ENCODE data around the gene OR4C5.
"Not testable (repeated sequence)": the region's sequence is repeated elsewhere in the genome, so short reads cannot be mapped to it uniquely, and the experiment has no call there.

The OR4C5 gene

GRCh38 chr11:48366365-48366764 lies at the start of gene OR4C5:
OR4C5 (minus strand) TSS chr11:48366465; CDS start chr11:48366465, 0 bp downstream.
- no peak for DNase-seq

GRCh38 chr11:48384670-48385069 lies 18.4 kb upstream of the OR4C5 start:
- no peak for DNase-seq

- not testable (repeated sequence) for DNase-seq
These were observed 17.9 kb upstream of the OR4C5 start for GRCh38 chr11:48384151-48384550.

GRCh38 chr11:48361289-48361688 lies 5.0 kb downstream of the OR4C5 start:
- not testable (repeated sequence) for DNase-seq

GRCh38 chr11:48354677-48355076 lies 11.6 kb downstream of the OR4C5 start:
- no peak for DNase-seq

- DNase-seq: no peak
These were observed 12.3 kb downstream of the OR4C5 start for GRCh38 chr11:48354013-48354412.

GRCh38 chr11:48346286-48346685 lies 20.0 kb downstream of the OR4C5 start:
- not testable (repeated sequence) for DNase-seq

GRCh38 chr11:48342505-48342904 lies 23.8 kb downstream of the OR4C5 start:
- DNase-seq: not testable (repeated sequence)

- no peak for DNase-seq
These were observed 24.8 kb downstream of the OR4C5 start for GRCh38 chr11:48341466-48341865.

- not testable (repeated sequence) for DNase-seq
These were observed 41.6 kb downstream of the OR4C5 start, which contains the start of gene OR4C3 for GRCh38 chr11:48324620-48325019. OR4C3 (plus strand) TSS chr11:48324920; CDS start chr11:48325022, 102 bp downstream.

- DNase-seq: not testable (repeated sequence)
These were observed 46.5 kb downstream of the OR4C5 start for GRCh38 chr11:48319813-48320212.

Data from NCI-H1930 (cell line).